Measurements from ENCODE around the gene CHRND.
"Not testable (repeated sequence)": the region's sequence is repeated elsewhere in the genome, so short reads cannot be mapped to it uniquely, and the experiment has no call there.

The CHRND gene

DNA sequence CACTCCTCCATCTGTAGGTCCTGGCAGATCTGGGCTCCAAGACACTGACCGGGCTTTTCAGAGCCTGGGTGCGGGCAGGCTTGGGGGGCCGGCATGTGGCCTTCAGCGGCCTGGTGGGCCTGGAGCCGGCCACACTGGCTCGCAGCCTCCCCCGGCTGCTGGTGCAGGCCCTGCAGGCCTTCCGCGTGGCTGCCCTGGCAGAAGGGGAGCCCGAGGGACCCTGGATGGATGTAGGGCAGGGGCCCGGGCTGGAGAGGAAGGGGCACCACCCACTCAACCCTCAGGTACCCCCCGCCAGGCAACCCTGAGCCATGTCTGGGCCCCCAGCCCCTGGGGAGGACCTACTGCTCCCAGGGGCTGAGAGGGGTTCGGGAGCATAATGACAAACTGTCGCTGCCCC, 761 bp upstream of the CHRND start:
- no peak for DNase-seq (ENCODE audit: low spot score)

DNA sequence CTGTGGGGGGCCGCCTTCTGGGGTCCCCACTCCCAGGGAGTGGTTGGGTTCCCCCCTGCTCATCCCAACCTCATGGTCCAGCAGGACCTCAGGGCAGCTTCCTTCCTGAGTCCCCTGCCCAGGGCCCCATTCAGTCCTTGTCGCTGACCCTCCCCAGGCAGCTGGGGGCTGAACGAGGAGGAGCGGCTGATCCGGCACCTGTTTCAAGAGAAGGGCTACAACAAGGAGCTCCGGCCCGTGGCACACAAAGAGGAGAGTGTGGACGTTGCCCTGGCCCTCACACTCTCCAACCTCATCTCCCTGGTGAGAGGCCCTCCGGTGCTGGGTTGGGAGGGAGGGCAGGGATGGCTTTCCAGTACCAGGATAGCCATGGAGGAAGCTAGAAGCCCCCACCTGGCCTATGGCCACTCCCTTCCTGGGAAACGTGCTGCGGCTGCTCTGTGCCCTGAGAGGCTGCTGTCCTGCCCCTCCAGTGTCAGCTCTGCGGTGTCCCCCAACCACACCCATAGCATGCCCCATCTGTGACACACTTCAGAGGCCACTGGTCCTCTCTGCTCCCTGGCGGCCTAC, 497 bp downstream of the CHRND start:
- DNase-seq (ENCODE audit: low spot score) = no peak

- no peak for DNase-seq (ENCODE audit: low spot score)
Observed at GRCh38 chr2:232527905-232528470, 2.0 kb downstream of the CHRND start.

DNA sequence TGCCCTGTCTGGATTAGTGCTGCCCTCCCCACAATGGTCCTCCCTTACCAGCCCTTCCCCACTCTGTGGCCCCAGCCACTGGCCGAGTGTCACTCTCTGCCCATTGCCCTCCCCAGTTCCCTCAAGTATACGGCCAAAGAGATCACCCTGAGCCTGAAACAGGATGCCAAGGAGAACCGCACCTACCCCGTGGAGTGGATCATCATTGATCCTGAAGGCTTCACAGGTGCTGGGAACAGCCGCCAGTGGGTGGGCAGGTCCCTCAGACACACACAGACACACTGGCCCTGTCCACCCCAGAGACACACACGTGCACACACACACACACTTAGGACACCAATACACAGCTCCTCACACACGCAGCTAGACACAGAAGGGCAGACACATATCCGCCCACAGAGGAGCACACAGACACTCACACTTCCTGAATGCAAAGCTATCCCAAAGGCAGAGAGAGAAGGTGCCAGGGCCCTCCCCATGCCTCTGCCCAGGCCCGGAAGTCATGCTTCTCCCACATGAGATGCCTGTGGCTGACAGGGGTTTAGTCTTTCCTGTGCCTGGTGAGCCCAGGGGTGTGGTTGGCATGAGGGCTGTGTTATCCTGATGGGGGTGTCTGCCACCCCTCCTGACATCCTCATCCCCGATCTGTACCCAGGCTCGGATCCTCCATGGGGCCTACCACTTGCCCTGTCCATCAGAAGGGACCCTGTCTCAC, 2.9 kb downstream of the CHRND start:
- DNase-seq (ENCODE audit: low spot score) = no peak

DNA sequence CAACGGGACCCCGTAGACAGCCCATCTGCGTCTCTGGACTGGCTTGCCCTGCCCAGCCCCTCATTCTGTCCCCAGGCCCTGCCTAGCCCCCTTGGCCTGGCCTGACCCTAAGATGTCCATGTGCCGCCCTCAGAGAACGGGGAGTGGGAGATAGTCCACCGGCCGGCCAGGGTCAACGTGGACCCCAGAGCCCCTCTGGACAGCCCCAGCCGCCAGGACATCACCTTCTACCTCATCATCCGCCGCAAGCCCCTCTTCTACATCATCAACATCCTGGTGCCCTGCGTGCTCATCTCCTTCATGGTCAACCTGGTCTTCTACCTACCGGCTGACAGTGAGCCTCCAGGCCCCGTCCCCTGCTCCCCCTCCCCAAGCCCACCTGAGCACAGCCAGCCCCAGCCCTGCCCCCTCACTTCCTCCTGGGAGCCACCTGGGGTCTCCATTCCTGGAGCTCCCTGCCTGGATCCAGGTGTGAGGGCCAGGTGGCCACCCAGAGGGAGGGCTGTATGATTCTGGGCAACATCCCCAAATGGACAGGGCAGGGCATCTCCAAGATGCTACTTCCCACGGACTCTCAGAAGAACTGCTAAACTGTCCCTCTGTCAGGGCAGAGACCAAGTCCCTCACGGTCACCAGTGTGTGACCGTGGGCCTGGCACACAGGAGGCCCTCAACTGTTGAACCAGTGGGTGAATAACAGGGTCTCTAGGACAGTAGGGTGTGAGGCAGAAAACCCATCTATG, 4.0 kb downstream of the CHRND start:
- DNase-seq (ENCODE audit: low spot score) = no peak

- DNase-seq (ENCODE audit: low spot score) = no peak
Observed at GRCh38 chr2:232530626-232531260, 4.8 kb downstream of the CHRND start.

GRCh38 chr2:232532419-232532818, 6.5 kb downstream of the CHRND start:
- DNase-seq (ENCODE audit: low spot score) = no peak

GRCh38 chr2:232532821-232533220, 6.9 kb downstream of the CHRND start:
- not testable (repeated sequence) for DNase-seq (ENCODE audit: low spot score)

DNA sequence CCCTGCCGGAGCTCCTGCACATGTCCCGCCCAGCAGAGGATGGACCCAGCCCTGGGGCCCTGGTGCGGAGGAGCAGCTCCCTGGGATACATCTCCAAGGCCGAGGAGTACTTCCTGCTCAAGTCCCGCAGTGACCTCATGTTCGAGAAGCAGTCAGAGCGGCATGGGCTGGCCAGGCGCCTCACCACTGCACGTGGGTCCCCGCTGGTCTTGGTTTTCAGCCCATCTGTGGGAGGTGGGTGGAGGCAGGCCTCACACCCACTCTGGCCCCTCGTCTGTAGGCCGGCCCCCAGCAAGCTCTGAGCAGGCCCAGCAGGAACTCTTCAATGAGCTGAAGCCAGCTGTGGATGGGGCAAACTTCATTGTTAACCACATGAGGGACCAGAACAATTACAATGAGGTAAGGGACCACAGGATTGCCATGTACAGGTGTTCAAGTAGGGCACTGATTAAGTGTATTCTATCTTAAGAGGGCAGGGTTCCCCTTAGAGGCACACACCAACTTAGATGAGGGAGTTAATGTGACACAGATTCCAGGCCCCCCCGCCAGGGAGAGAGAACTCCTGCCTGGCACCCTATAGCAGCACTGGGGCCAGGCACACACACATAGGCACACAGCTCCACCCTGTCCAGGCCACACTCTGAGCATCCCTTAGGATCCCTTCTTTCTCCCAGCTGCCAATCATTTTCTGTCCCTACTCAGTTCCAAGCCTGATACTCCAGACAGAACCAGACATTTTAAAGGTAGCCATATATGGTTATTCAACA, 8.2 kb downstream of the CHRND start:
- DNase-seq (ENCODE audit: low spot score) = no peak

DNA sequence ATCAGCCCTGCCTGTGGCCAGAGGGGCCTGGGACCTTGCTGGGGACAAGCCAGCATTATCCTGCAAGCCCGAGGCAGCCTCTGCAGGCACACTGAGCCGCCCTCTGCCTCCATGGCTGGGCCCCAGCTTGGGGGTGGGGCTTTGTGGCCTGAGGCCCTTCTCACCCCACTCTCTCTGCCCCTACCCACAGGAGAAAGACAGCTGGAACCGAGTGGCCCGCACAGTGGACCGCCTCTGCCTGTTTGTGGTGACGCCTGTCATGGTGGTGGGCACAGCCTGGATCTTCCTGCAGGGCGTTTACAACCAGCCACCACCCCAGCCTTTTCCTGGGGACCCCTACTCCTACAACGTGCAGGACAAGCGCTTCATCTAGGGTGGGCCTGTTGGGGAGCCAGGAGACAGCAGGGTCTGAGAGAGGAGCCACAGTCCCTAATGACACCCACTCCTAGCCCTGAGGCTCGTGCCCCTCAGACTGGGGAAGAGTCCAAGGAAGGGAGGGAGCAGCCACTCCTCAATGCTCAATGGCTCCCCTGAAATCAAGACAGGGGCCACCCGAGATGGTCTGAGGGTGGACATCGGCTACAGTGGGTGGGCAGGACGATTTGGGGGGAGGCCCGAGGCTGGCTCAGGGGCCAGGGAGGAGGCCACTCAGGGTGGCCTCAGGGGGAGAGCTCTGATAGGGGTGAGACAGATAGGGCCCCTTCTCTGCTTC, 9.1 kb downstream of the CHRND start:
- no peak for DNase-seq (ENCODE audit: low spot score)

GRCh38 chr2:232535761-232536530, 10.0 kb downstream of the CHRND start:
- no peak for DNase-seq (ENCODE audit: low spot score)

DNA sequence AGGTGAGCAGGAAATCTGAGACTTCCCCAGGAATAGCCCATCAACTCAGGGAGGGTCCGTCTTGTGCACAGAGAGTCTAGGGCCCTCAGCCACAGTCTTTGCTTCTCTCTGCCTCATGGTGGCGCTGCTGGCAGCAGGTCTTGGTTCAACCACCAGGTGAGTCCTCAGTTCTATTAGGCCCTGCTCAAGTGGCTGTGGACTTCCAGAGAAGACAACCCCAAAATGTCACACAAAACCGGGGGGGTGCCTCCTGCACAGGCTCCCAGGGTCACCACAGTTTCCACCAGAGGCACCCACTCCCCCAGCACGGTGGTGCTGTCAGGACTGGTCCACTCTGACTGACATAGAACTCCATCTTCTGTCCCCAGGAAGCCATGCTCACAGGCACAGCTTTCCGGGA, 11.1 kb downstream of the CHRND start:
- no peak for DNase-seq (ENCODE audit: low spot score)

GRCh38 chr2:232537499-232537898, 11.5 kb downstream of the CHRND start:
- DNase-seq (ENCODE audit: low spot score) = no peak

DNA sequence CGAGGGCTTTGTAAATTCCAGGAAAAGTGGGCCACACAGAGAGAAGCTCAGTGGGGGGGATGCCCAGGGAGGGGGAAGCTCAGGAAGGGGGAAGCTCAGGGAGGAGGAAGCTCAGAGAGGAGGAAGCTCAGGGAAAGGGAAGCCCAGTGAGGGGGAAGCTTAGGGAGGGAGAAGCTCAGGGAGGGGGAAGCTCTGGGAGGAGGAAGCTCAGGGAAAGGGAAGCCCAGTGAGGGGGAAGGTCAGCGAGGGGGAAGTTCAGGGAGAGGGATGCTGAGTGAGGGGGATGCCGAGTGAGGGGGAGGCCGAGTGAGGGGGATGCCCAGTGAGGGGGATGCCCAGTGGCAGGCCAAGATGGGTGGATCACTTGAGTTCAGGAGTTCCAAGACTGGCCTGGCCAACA, 12.7 kb downstream of the CHRND start:
- no peak for DNase-seq (ENCODE audit: low spot score)

GRCh38 chr2:232539298-232540231, 13.6 kb downstream of the CHRND start, which contains the start of gene CHRNG:
TSS of gene CHRNG (plus strand) at chr2:232539692. CDS start at chr2:232539748, 56 bp downstream.
- no peak for DNase-seq (ENCODE audit: low spot score)

GRCh38 chr2:232540441-232541041, 14.6 kb downstream of the CHRND start:
- DNase-seq (ENCODE audit: low spot score) = no peak

- DNase-seq (ENCODE audit: low spot score) = no peak
Observed at GRCh38 chr2:232541195-232541960, 15.4 kb downstream of the CHRND start.

Data from RKO (cell line).